Ovary (tissue), 3 donors: ENCODE measurements around the gene BPI.

ENCODE experiments used
- EP300 ChIP-seq: sonication (generic); formaldehyde crosslinking; IDR thresholded peaks from one replicate; pipeline ENCODE4 v1.6.1; 2017; ENCODE audit warnings: antibody characterized with exemption
- POLR2A ChIP-seq: fragments of 450-650 bp; IDR thresholded peaks from one replicate; pipeline ENCODE4 v1.6.1; 2017; ENCODE audit warnings: antibody characterized with exemption, mild to moderate bottlenecking, moderate library complexity
- TF ChIP-seq, protein P1 (sequence below), 3 donors: fragments of 450-650 bp in 2 of 3; fragments of 200-600 bp in 1 of 3; IDR thresholded peaks; one replicate each; pipeline versions ENCODE4 v1.5.1 to v1.8.0; 2016 to 2022; ENCODE audit warnings: antibody characterized with exemption in 3 of 3, mild to moderate bottlenecking in 1 of 3
- donor health status: DM: no; HTN: no; CAD: no.

DNA sequence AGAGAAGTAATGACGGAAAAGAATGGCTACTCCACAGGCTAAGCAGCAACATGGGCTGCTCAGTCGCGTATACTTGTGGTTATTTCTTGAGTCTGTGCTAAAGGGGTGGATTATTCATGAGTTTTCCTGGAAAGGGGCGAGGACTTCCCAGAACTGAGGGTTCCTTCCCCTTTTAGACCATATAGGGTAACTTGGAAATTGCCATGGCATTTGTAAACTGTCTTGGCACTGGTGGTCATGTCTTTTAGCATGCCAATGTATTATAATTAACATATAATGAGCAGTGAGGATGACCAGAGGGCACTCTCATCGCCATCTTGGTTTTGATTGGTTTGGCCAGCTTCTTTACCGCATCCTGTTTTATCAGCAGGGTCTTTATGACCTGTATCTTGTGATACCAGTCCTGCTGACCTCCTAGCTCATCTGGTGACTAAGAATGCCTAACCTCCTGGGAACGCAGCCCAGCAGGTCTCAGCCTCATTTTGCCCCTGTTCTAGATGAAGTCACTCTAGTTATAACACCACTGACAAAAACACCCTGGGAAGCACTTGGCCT lies 53.8 kb downstream of the BPI start:
- TF ChIP-seq, protein P1, sequence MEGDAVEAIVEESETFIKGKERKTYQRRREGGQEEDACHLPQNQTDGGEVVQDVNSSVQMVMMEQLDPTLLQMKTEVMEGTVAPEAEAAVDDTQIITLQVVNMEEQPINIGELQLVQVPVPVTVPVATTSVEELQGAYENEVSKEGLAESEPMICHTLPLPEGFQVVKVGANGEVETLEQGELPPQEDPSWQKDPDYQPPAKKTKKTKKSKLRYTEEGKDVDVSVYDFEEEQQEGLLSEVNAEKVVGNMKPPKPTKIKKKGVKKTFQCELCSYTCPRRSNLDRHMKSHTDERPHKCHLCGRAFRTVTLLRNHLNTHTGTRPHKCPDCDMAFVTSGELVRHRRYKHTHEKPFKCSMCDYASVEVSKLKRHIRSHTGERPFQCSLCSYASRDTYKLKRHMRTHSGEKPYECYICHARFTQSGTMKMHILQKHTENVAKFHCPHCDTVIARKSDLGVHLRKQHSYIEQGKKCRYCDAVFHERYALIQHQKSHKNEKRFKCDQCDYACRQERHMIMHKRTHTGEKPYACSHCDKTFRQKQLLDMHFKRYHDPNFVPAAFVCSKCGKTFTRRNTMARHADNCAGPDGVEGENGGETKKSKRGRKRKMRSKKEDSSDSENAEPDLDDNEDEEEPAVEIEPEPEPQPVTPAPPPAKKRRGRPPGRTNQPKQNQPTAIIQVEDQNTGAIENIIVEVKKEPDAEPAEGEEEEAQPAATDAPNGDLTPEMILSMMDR (IDR thresholded peaks at IDR 0.05) = no peak
- TF ChIP-seq POLR2A (no peak), EP300 (no peak)
